Right ventricle myocardium inferior (tissue), 1 donor: Measurements from ENCODE around the gene OR51D1. TPM values are rescaled to one million over a fixed set of nuclear protein-coding genes. Genes with fewer than 3 reads are reported as not detected.
A peak's percentile ranks its signal among the peaks of the same experiment; 100 is the strongest.

Experiments used
- ATAC-seq: fragments of 200-7000 bp; cut with Tn5 transposase; one replicate; pipeline ENCODE4 v1.9.1; 2020; ENCODE audit warnings: mild to moderate bottlenecking, moderate library complexity
- DNase-seq: peaks from one replicate; pipeline ENCODE4 v3.0.0; 2021; ENCODE audit errors: missing footprints
- intact Hi-C: fragments of 100-400 bp; cut with DNase I; formaldehyde crosslinking; loops from one replicate; pipeline ENCODE4 v1.11.0; 2022
- long read RNA-seq: library from polyadenylated mRNA; unstranded; transcript quantifications from one replicate; pipeline ENCODE4 v2.0.0, GENCODE V29; 2021
- total RNA-seq: library from RNA; stranded (reverse); fragmentation: NEBNext Ultra II Directional; extraction: Animal tissue kit (Norgen Biotek cat#: 25700); gene quantifications from one replicate; pipeline ENCODE4 v1.2.1, GENCODE V29; 2021
- donor health status: DM: no; HTN: yes; CAD: no; lungs with severe emphysema.

OR51D1 gene, protein sequence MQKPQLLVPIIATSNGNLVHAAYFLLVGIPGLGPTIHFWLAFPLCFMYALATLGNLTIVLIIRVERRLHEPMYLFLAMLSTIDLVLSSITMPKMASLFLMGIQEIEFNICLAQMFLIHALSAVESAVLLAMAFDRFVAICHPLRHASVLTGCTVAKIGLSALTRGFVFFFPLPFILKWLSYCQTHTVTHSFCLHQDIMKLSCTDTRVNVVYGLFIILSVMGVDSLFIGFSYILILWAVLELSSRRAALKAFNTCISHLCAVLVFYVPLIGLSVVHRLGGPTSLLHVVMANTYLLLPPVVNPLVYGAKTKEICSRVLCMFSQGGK
- not detected for total RNA-seq
- long read RNA-seq: 0 reads

DNA sequence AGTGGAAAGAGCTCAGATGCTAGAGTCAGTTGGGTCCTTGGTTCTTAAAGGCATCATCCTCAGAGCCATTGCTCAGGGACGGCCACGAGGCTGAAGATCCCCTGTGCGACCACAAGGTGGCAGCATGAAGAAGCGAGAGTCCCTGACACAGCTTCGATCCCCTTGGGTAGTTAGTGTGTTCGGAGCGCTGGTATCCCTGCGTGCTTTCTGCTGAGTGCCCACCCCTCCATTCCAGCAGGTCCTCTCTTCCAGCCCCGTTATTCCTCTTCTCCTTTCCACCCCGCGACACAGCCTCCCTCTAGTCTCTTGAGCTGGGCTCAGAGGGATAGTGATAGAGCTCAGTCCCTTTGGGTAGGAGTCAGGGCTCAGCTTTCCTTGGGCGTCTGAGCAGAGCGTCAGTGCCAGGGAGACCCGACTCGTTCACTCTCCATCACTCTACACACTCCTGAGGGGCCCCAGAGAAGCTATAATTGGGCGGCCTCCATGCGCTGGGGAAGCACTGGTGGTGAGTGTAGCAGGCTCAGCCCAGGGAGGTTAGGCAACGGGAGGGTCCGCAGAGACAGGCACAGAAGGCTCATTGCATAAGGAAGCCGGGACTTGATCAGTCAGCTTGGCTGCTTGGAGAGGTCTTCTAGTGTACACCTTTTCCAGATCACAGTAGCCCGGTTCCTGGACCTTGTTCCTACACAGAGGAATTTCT, at the start of gene OR51D1:
OR51D1 (plus strand) TSS at position 516 of the 700 bp plus-strand sequence. CDS start 2,314 bp downstream, outside the sequence.
- DNase-seq: peak; percentile 80
- intact Hi-C loops: loop anchor here (1.0 to 5.0 kb wide), 2 partner anchors 189 to 365 kb away; no protein-coding TSS in a partner anchor
- peak; percentile 92 for ATAC-seq

DNA sequence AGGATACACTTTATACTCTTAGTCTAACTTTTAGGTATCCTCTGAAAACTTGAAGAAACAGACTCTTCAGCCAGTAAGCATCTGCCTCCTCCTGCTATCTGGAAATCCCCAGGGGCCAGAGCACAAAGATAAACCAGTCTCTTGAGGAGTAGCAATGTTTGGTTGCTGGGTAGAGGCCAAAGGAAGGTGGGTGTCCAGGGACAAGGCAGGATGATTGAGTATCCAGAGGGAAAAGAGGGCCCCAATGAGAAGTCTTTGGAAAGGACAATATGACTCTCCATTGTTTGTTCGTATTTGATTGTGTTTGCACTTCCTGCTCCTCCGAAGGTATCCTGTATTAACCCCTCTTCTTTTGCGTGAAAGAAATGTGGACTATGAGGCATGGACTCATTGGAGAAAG, 48.3 kb upstream of the OR51D1 start:
- ATAC-seq (no peak), DNase-seq (no peak)
- intact Hi-C loops: no loop called here

GRCh38 chr11:4593739-4594138, 43.5 kb upstream of the OR51D1 start, which contains the start of gene OR52I1:
Gene OR52I1, plus strand, starts transcription at chr11:4594039. Its CDS starts 0 bp downstream, at chr11:4594039.
- no peak for DNase-seq
- ATAC-seq: no peak
- intact Hi-C loops: no loop called here

- DNase-seq: no peak
- intact Hi-C loops: no loop called here
- no peak for ATAC-seq
These were observed 32.2 kb upstream of the OR51D1 start for GRCh38 chr11:4605057-4605456.

GRCh38 chr11:4606231-4607015, 30.9 kb upstream of the OR51D1 start:
- ATAC-seq (no peak), DNase-seq (no peak)
- intact Hi-C loops: no loop called here

GRCh38 chr11:4607096-4607495, 30.2 kb upstream of the OR51D1 start:
- ATAC-seq (no peak), DNase-seq (no peak)
- intact Hi-C loops: no loop called here

DNA sequence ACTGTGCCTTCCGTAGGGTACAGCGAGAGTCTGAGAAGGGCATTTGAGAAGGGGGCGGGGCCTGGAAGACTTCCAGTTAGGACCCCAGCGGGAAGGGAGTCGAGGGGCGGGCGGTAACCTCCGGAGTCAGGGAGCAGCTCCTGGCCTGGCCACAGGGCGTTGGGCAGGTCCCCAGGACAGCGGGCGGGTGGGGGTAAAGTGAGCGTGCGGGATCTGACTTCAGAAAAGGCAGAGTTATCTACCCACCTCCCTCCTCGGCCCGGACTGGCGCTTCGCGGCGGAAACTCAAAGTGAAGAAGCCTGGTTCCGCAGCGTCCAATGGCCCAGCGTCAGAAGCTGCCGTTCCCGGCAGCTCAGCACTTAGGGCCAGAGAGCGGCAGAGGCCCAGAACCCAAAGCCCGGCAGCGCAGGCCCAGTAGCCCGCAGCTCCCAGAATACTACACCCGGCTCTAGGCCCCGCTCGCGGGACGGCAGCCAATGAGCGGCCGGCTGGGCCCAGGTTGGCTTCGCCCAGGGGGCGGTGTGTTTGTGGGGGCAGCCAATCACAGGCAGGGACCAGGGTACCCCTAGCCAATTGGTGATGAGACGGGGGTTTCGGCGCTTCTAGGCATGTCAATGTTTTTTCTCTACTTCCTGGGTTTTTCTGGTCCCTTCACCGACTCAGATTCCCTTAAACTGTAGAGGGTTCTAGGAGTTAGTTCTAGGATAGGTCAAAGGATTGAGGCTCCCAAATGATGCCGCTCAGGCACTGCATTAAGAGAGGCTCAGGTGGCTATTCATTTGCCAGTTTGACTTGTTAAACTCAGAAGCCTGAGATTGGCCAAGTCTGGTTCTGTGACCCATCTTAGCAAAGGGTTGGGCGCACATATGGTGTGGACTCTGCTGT, 29.3 kb upstream of the OR51D1 start, which contains the start of gene TRIM68:
TRIM68 (minus strand) TSS at position 451 of the 886 bp plus-strand sequence. CDS start 2,727 bp downstream, outside the sequence.
- intact Hi-C loops: no loop called here

DNA sequence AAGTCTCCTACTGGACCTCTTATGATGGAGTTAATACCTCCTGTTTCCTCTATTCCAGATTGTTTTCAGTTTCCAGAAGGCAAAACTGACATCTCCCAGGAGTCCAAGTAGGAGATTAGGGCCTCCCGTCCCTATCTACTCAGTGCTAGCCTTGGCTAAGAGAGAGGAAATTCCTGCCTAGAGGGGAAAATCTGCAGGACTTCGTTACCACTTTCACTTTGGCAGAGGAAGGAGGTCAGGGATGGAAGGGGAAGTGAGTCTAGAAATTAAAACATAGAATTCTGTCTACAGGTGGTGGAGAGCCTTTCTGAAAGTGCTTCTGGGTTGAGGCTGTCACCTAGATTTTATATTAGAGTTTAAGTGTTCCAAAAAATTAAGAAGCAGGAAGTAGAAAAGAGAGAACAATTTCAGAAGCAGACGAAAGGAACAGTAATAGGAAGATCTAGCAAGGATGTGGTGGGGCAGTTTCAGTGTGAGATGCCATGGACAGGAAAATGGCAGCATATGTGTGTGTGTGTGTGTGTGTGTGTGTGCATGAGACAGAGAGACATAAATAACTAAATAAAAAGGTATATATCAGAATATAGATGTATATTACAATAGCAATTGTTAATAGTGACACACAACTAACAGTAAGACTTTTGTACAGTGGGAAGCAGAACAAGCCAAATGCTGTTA, 26.9 kb upstream of the OR51D1 start:
- intact Hi-C loops: no loop called here
- no peak for ATAC-seq
- DNase-seq: no peak

More for the DNA sequence above, 29.3 kb upstream of the OR51D1 start, which contains the start of gene TRIM68:
- ATAC-seq (peak; percentile 100), DNase-seq (peak; percentile 98)

- ATAC-seq: no peak
- DNase-seq: no peak
- intact Hi-C loops: no loop called here
These were observed 25.3 kb upstream of the OR51D1 start for GRCh38 chr11:4611986-4612385.

DNA sequence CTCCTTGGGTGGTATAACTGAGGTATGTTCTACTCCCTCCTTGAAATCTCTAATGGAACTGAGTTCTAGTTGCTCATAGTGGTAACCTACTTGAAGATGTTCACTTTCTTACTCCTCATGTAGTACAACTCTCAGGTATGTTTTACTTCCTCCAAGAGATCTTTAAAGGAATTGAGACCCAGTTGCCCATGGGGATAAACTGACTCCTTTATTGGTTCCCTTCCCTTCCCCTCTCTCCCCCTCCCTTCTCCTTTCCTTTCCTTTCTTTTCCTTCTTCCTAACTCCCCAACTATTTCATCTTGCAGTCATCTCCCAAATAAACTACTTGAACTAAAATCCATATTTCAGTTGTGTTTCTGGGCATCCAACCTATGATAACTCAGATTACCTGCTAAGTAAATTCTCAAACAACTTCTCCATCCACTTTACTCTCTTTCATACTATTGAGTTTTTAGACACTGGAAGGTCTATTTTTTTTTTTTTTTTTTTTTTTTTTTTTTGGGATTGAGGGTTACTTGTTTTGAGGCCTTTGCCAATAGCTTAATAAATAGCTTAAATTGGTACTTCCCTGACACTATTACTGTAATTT, 21.3 kb upstream of the OR51D1 start:
- ATAC-seq: no peak
- intact Hi-C loops: no loop called here
- DNase-seq: no peak

DNA sequence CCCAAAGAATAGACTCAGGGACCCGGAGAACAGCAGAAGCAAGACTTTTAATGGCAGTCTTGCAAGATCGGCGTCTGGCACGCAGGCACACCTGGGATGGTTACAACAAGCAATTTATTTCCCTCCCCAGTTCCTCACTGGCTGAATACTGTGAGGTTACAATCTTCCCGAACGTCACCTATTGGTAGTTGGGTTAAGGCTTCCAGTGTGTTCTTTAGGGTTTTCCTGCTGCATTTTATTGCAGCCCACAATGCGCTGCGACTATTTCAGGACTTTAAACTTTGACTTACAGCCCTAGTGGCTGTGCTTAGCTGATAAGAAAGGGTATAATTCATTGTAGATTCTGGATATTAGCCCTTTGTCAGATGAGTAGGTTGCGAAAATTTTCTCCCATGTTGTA, 17.8 kb upstream of the OR51D1 start:
- no peak for ATAC-seq
- intact Hi-C loops: no loop called here

DNA sequence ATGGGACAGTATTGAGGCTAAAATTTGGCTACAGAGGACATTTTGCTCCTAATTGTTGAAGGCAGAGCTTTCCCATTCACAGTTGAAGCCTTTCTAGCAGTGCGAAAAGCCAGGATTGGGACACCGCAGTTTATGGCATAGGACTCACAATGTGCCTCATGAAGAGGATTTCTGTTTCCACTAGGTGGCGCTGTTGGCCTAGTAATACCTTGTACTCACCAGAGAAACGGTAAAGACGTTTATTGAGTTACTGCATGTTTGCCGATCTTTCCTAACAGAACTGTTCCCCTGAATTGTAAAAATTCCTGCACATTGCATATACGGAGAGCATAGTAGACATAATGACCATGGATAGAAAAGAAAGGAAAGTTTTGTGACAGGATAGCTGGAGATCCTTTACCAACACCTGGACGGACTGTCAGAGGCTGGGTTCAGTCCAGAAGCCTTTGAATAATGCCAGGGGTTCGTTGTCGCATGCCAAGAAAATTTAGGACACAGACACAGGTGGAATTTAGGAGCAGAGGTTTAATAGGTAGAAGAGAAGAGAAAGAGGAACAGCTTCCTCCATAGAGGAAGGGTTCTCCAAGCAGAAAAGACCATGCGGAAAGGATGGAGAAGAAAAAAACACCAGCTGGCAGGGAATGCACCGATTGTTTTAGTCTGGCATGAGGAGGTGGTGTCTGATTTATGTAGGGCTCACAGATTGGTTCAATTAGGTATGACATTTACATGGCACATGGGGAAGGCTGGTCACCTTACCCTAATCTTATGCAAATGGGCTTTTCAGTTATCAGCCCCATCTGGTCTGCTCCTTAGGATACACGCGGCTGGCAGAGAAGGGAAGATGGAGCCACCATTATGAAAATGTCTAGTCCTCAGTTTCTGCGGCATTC, 10.8 kb upstream of the OR51D1 start:
- intact Hi-C loops: no loop called here
- no peak for ATAC-seq
- DNase-seq: no peak

More for the DNA sequence above, 17.8 kb upstream of the OR51D1 start:
- DNase-seq: no peak

DNA sequence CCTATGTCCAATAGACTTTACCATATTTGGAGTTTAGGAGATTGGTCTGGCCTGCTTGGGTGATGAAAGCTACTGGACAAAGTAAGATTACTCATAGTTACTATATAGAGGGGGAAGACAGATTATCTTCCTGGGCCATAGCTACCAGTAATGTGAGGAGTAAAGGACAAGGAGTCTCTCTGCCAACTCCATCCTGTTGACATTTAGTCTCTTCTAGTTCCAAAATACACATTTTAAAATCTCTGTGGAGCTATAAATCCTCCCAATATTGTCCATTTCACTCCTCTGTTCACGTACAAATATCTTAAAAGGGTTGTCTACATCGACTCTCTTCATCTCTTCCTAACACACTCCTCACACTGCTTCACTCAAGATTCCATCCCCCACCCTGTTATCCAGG, 1.1 kb upstream of the OR51D1 start:
- no peak for ATAC-seq
- no peak for DNase-seq
- intact Hi-C loops: loop anchor here (1.0 to 5.0 kb wide), 2 partner anchors 190 to 366 kb away; no protein-coding TSS in a partner anchor

- intact Hi-C loops: loop anchor here (5.0 kb wide), 1 partner anchor 365 kb away; no protein-coding TSS in a partner anchor
- DNase-seq: no peak
- ATAC-seq: no peak
These were observed 378 bp downstream of the OR51D1 start for GRCh38 chr11:4637662-4638047.

DNA sequence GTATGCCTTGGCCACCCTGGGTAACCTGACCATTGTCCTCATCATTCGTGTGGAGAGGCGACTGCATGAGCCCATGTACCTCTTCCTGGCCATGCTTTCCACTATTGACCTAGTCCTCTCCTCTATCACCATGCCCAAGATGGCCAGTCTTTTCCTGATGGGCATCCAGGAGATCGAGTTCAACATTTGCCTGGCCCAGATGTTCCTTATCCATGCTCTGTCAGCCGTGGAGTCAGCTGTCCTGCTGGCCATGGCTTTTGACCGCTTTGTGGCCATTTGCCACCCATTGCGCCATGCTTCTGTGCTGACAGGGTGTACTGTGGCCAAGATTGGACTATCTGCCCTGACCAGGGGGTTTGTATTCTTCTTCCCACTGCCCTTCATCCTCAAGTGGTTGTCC, 2.7 kb downstream of the OR51D1 start:
- intact Hi-C loops: loop anchor here (5.0 kb wide), 1 partner anchor 362 kb away; no protein-coding TSS in a partner anchor
- ATAC-seq: no peak
- no peak for DNase-seq

- DNase-seq: no peak
- ATAC-seq: no peak
- intact Hi-C loops: no loop called here
These were observed 4.2 kb downstream of the OR51D1 start for GRCh38 chr11:4641501-4641900.
